GM21717 (cell line): ENCODE results near the gene PTPRO.

ENCODE experiments used
- ATAC-seq: cut with Tn5 transposase; IDR thresholded peaks from one replicate; pipeline ENCODE4 v1.9.1; 2021; ENCODE audit warnings: mild to moderate bottlenecking, moderate library complexity; ENCODE audit not compliant: unreplicated experiment

PTPRO gene

DNA sequence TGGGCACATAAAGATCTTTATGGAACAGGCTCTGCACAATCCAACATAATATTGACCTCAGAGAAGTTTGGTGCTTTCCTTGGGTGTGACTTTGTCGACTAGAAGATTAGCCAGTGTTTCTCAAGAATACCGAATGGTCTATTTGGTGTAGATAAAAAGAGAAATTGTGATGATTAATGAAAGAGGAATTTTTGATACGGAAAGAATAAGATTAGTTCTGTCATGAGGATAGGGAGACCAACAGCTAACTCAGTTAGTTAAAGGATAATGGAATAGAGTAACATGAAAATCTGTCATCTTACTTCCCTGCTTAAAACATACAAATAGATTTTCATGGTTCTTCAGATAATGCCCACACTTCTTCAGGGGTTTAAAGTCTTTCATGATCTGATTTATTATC lies 24.2 kb downstream of the PTPRO start:
- ATAC-seq = no peak

DNA sequence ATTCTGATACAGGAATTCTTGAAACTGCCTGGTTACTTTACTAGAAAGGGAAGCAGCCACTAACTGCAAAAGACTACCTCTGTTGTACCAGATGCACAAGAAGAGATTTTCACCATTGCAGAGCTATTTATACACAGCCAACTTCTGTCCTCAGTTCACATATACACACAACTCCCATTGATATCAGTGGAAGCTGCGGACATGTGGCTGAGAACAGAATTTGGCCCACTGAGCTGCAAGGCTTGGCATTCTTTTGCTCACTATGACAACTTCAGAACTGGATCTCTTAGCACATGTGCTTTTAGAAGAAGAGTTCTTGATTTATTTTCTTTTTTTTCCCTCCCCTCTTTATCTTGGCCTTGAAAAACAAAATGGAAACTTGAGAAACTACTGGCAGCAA lies 28.3 kb downstream of the PTPRO start:
- no peak for ATAC-seq

DNA sequence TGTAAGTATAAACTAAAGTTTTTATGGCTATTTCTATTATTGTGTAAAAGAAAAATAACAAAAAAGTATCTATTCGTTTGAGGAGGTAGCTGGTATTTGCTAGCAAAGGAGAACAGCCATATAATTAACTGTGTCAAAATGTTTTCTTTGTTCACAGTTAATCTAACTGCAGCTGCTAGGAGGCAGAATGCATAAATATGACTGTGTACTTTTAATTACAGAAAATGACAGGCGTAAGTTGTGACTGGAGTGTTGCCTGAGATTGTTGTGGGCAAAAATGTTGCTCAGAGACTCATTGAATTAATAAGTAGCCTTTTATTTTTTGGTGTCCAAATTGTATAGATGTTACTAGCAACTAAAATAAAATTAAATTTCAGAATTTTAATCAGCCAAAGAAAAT lies 33.5 kb downstream of the PTPRO start:
- ATAC-seq = no peak

DNA sequence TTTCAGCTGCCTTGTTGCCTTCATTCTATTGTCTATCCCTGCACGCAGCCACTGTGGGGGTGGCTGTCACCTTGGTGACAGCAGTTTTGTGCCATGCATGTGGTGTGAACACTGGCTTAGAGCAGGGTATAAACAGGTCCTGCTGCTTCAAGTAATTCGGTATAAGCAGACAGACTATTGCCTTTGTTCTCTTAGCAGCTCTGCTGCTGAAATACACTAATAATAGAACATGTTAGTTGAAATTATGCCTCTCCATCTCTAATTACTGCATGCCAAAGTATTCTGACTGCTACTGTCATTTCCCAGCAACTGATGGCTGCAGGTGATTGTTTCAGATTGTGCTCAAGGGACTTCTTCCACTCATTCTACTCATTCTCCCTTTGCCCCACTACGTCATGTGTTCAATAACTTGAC lies 34.6 kb downstream of the PTPRO start:
- ATAC-seq = no peak

DNA sequence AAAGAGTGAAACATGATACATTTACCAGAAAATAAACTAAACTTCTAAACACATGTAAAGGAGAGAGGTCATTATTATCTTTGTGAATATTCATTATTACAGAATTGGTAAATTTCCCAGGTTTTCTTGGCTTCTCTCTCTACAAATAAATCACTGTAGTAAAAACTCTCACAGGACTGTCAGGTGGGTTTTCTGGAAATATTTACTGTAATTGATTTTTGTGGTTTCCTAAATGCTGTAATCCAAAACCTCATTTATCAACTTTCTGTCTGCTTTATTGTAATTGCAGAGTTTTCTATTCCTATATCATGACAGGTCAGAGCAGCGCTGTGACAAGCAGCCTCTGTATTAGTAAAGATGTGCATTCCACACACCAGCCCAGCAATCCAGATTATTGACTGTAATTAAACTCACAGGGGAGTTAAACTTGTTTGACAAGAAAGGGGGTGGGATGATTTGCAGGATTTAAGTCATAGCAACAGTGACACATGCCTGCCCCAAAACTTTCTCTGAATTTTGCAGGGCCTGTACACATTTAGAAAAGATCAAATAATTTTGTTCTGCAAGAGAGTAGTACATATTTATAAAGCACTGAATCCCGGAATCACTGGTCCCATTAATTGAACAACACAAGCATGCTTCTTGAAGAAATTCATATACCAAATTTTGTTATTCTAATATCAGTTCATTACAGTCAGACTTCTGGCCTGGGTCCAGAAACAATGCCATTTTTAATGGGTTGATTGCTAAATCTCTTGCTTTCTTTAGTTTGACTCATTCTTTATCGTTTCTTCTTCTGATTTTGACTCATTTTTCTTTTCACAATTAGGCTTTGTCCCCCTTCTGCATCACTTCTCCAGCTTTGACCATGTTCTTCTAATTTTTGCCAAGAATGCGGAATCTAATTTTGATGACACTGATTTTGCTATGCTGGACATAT lies 42.2 kb downstream of the PTPRO start:
- ATAC-seq = no peak

DNA sequence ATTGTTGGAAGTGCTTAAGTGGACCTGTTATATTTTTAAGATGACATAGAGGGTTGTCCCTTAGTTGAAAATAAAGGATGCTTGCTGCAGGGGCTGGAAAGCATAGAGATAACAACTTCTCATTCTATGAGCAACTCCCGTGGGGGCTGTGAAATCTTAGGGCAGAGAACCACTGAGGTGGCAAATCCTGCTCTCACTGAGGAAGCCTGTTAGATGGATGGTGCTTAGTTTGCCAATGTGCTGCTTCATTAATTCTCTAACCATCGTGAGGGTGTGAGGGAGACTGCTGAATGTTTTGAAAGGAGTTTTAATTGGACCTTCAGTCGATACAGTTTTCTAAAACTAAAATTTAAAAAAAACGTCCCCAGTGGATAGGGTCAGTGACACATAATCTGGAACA lies 46.5 kb downstream of the PTPRO start:
- ATAC-seq = no peak

DNA sequence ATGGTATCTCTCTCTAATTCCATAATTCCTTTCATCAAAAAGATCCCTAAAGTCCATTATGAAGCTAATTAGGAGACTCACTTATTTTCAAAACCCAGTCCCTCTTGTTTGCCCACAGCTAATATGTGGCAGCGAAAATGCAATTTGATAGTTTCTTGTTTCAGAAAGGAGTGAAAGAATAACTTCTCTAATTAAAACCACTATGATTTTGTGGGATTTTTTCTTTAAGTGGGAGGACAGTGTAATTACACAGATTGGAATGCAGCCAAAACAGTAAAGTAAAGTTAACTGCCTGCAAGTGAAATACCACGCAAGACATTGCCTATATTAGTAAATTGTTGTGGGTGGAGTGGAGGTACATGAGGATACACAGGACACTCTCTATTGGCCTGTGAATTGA lies 50.0 kb downstream of the PTPRO start:
- no peak for ATAC-seq

DNA sequence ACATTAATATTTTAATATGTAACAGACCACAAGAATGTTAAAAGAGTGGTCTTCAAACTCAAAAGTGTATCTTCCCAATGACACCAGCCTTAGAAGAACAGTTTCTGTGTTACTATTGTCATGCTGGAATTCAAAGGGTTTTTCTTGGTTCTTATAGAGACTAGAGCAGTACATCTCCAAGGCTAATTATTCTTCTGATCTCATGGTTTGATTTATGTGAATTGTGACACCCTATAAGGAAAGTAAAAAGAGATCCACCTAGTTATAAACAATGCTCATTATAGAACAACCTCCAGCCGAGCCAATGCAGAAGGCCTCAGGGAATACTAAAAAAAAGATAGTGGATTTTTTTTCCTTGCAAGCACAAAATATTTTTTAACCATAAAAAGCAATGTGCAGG lies 65.5 kb downstream of the PTPRO start:
- ATAC-seq = no peak

DNA sequence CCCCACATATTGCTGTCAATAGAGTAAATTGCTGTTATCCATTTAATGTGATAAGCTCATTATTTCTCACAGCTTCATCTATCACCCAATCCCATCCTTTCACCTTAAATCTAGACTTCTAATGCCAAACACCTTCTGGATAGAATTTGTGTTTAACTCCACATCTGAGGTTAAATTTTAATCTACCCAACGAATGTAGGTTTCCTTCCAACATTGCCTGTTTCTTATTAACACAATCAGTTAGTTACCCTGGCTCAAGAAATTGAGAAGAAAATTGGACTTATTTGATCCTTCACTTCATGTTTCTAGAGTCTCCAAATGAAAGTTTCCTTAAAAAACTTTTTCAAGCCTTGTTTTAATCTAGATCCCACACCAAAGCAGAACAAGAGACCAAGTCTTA lies 67.3 kb downstream of the PTPRO start:
- ATAC-seq = no peak

DNA sequence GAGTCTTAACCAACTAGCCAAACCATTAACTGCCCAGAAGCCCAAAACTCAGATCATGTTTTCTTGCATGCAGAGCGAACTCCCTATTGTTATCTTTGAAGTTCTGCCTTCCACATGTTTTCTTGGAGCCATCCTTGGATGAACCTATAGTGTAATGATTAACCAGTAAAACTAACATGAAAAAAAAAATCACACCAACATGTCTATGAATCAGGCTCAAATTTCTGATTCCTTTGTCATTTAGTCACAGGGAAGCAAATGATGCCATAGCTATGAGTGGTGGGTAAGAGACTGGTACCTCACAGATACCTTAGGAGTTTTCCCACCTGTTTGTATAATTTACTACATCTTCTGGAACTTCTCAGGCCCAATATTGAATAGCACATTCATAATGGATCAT lies 70.7 kb downstream of the PTPRO start:
- no peak for ATAC-seq

DNA sequence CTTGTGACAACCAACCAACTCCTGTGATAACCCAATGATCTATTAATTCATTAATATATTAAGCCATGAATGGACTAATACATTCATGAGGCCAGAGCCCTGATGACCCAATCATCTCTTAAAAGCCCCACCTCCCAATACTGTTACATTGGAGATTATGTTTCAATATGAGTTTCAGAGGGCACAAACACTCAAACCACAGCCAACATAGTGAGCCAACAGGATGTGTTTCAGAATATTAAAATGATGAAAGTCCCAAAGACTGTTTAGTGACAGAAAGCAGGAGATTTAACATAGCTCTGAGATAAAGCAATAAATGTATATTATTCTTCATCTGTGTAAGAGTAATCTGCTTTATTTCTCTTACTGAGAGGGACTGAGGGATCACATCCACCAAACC lies 71.7 kb downstream of the PTPRO start:
- no peak for ATAC-seq

DNA sequence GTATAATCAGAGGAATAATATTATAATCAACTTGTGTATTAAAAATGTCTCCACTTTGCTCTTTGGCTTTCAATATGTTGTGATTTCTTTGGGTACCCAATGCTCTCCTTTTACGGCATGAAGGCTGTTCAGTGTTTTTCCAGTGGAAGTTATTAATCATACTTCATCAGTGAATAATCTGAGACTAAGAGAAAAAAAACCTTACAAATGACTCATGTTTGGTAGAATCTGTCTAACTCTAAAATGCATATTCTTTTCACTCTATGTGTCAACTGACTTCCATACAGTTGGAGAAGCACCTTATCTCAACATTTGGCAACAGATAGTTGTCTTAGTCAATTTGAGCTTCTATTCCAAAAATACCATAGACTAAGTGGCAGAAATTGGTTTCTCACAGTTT lies 82.2 kb downstream of the PTPRO start:
- ATAC-seq = no peak

DNA sequence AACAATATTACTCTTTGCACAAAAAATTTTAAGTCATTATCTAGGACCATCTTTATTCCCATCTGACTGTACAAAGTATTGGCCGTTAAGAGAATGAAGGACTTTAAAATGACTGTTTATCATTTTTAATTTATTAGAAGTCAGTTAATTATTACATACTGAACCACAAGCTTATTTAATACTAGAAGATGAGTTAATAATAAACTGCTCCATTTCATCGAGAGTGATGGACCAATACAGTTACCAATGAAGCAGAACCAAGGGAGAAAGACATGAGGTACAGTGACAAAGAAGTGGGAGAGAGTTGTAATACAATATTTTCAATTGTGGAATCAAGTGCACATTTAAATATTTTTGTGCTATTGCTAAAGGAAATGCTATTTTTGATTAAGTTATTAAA lies 83.3 kb downstream of the PTPRO start:
- ATAC-seq = no peak

DNA sequence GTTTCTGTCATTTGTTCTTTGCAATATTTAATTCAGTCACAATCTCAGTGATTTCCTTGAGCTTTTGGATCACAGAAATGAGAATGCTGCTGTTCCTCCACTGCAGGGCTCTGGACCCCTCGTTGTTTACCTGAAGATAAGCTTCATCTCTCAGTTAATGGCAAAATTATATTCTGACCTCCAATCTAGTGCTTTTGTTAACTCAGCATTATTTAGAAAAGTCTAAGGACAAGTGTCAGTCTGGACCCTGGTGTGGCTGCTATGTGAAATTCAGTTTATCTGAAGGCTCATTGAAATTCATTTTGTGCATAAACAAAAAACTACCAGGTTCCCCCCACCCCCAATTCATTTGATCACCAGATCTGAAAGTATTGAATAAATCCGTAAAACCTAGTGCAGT lies 84.7 kb downstream of the PTPRO start:
- no peak for ATAC-seq

DNA sequence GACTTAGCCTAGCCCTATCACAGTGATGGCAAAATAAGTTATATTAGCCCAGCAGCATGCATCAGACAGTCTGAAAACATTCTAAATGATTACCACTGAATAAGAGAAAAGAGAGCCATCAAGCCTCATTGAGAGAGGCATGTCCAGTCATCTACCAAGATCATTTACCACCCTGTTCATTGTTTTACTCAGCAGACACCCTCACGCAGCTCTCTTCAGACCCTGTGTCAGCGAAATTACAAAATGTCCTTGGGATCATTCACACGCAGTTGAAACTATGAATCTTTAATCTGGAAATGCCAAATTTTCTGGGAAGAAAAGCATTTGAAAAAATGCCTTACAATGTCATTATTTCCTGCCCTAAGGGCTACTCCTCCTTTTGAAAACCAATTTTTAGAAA lies 89.5 kb downstream of the PTPRO start:
- no peak for ATAC-seq

DNA sequence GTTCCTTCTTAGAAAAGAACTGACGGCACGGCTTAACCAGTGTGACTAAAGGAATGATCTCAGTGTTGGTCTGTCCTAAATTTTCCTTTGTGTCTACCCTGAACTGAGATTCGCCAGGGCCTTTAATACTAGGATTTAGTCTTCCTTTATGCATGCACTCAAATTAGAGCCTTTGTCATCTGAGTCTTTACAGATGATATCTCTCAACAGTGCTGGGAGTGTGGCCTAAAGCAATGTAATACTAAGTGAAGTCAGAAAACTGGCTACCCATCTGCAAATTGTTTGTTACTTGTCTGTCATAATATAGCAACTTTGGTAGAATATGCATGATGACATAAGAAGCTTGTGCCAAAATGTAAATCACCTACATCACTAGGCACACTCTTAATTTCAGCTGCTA lies 95.4 kb downstream of the PTPRO start:
- no peak for ATAC-seq

DNA sequence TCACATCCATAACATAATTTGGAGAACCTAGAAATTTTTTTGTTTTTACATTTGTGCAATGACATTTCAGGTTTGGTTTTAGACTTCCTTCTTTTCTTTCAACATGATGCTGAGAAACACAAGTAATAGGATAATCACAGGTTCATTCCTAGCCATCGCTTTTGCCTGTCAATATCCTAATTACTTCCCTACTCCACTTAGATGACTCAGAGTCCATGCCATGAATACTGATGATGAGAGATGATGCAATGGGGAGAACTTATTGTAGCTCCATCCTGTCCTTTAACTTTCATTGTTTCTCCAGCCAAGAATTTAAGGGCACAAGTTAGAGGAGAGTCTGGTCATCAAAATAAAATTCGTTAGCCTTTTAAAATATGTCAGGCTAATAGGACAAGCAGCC lies 101.3 kb downstream of the PTPRO start:
- no peak for ATAC-seq

DNA sequence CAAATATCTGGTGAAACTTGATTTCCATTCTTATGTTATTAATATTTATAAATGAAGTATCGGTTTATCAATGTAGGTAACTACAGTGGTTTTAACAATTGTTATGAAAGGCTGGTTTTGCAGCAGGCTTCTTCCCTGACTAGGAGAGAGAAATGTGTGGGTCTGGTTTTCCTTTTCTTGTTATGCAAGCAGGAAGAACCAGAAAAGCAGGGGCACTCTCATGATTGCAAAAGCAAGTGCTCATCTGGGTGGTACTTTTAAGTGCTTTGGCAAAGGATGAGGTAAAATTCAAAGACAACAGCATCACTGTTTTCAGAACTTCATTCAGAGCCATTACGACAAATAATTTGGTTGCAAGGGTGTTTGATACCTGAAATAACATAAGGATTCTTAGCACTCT lies 105.6 kb downstream of the PTPRO start:
- ATAC-seq = no peak

DNA sequence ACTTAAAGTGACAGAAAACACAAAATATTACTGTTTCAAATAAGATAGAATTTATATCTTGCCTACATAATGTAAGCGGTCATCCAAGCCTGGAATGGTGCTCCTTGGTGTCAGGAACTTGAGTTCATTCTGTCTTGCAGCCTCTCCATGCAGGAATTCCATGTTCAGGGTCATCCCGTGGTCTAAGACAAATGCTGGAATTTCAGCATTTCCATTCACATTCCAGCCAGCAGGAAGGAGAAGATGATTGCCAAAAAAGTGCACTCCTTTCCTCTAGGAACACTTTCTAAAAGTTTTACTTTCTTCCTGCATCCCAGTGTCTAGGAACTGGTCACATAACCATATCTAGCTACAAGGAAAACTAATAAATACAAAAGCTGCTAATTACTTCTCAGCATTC lies 106.3 kb downstream of the PTPRO start:
- ATAC-seq = no peak

DNA sequence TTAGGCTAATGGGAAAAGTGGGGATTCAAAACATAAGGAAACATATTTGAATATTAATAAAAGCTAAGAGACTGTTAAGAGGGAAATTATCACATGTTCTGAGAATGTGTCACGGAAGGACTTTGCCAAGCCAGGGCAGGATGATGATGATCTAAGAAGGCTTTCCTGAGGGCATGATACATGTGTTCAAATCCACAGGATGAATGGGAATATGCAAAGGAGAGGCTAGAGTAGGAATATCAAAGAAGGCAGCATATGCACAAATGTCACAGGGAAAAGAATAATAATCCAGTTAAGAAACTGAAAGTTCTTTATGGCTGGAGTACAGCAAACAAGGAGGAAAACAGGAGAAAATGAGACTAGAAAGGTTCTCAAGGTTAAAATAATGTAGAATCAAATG lies 107.0 kb downstream of the PTPRO start:
- no peak for ATAC-seq

DNA sequence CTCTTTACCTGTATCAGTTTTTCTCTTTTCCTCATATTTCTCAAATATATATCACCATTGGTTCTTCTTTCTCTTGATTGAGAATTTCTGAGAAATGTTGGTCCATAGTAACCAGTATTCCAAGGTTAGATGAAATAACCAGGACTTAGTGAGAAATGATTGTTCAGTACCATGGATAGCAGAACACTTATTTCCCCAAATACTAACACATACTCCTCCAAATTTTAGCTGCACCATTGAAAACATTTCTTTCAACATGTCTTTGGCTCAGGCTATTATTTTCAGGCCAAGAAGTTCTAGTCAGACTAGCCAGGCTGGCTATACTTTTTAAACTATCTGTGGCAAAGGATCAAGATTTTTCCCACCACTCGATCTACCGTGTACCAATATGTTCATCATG lies 113.3 kb downstream of the PTPRO start:
- no peak for ATAC-seq

DNA sequence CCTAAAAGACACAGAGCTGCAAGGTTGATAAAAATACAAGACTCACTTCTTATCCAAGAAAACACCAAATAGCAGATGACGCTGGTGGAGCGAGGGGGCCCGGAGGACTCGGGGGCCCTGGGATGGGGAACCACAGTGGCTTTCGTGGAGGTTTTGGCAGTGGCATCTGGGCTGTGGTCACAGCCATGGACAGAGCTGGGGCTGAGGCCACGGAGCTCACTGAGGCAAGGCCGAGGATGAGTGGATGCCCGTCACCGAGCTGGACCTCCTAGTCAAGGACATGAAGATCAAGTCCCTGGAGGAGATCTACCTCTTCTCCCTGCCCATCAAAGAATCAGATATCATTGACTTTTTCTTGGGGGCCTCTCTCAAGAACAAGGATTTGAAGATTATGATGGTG lies 117.2 kb downstream of the PTPRO start:
- ATAC-seq = no peak

DNA sequence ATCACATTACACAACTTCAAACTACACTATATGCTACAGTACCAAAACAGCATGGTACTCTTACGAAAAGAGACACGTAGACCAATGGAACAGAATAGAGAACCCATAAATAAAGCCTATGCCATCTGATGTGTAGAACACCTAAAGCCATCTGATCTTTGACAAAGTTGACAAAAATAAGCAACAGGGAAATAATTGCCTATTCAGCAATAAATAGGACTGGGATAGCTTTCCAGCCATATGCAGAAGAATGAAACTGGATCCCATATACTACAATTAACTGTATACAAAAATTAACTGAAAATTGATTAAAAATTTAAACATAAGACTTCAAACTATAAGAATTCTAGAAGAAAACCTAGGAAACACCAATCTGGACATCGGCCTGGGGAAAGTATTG lies 120.7 kb downstream of the PTPRO start:
- ATAC-seq = no peak
